Stomach (tissue), 19 donors: Measurements from ENCODE around the gene HCN2. TPM values are rescaled to one million over a fixed set of nuclear protein-coding genes. Genes with fewer than 3 reads are reported as not detected.

Experiments used
- DNase-seq, 2 donors: peaks; one replicate each; pipeline versions ENCODE4 v3.0.0 to v3.0.0-alpha.2; 2013 to 2019
- H3K27ac ChIP-seq, 5 donors: fragments of 200-600 bp in 4 of 5; sonication (generic) in 4 of 5; one replicate each; pipeline ENCODE4 v1.5.1; 2013 to 2019; ENCODE audit warnings: mild to moderate bottlenecking in 1 of 5, moderate library complexity in 1 of 5
- H3K27me3 ChIP-seq, 3 donors: fragments of 200-600 bp; sonication (generic); one replicate each; pipeline ENCODE4 v1.5.1; 2017 to 2019; ENCODE audit warnings: mixed run types in 1 of 3
- H3K36me3 ChIP-seq, 4 donors: fragments of 200-600 bp; sonication (generic); 1 replicate in 3 of 4; 2 replicates in 1 of 4; pipeline ENCODE4 v1.5.1; 2016 to 2019
- H3K4me1 ChIP-seq, 4 donors: fragments of 200-600 bp; sonication (generic); one replicate each; pipeline ENCODE4 v1.5.1; 2016 to 2019
- H3K4me3 ChIP-seq, 4 donors: fragments of 200-600 bp; sonication (generic) in 3 of 4; one replicate each; pipeline ENCODE4 v1.5.1; 2016 to 2019; ENCODE audit warnings: mild to moderate bottlenecking in 1 of 4
- H3K9me3 ChIP-seq, 4 donors: fragments of 200-600 bp; sonication (generic); one replicate each; pipeline ENCODE4 v1.5.1; 2016 to 2019
- CTCF ChIP-seq, 7 experiments: fragments of 450-650 bp in 4 of 7; fragments of 200-600 bp in 3 of 7; sonication (generic) in 3 of 7; IDR thresholded peaks; one replicate each; pipeline ENCODE4 v1.5.1; 2016 to 2019; ENCODE audit warnings: antibody characterized with exemption in 7 of 7, control low read depth in 2 of 7, mild to moderate bottlenecking in 1 of 7
- EP300 ChIP-seq: sonication (generic); formaldehyde crosslinking; IDR thresholded peaks from one replicate; pipeline ENCODE4 v1.6.1; 2017; ENCODE audit warnings: antibody characterized with exemption
- POLR2A ChIP-seq, 4 donors: fragments of 450-650 bp; IDR thresholded peaks; one replicate each; pipeline ENCODE4 v1.6.1; 2016; ENCODE audit warnings: antibody characterized with exemption in 4 of 4, control low read depth in 2 of 4, mild to moderate bottlenecking in 1 of 4, moderate library complexity in 1 of 4
- POLR2AphosphoS5 ChIP-seq, 3 donors: sonication (generic); formaldehyde crosslinking; IDR thresholded peaks; one replicate each; pipeline ENCODE4 v1.6.1; 2016; ENCODE audit warnings: antibody characterized with exemption in 3 of 3
- WGBS, 5 donors: extraction: QIAGEN DNeasy Blood & Tissue Kit in 3 of 5; methylation state at CpG; one replicate each; pipeline versions ENCODE4 v1.1.5 to v1.1.7; 2013 to 2018; 5-methylcytosine and 5-hydroxymethylcytosine counted together
- intact Hi-C: fragments of 100-400 bp; cut with DNase I; formaldehyde crosslinking; loops from one replicate; pipeline ENCODE4 v1.15.1; 2023; ENCODE audit warnings: low total_unique reads
- long read RNA-seq, 10 donors: transcript quantifications; one replicate each; lab custom pipeline, GENCODE V29; 2026
- polyA plus RNA-seq, 3 donors: library from polyadenylated mRNA; stranded (reverse); fragments of 200-250 nt; gene quantifications; one replicate each; pipeline ENCODE4 v1.2.3, GENCODE V29; 2013
- total RNA-seq, 5 donors: library from RNA; depleted of rRNA; stranded (reverse); fragments of >200 nt; gene quantifications; one replicate each; pipeline versions ENCODE4 v1.1.0 to v1.2.3, GENCODE V29; 2014 to 2016
- donor health status: healthy with polysubstance abuse.
- donor health status: Bipolar disorder and iron deficiency.
- donor health status: healthy.

The HCN2 gene
- under 1 TPM in 1 of 5 donors, not detected in 4; 0.18 TPM for total RNA-seq
- polyA plus RNA-seq = under 1 TPM in 2 of 3 donors, not detected in 1; 0.10 to 0.15 TPM
- long read RNA-seq, donor 1 = 0 reads
- long read RNA-seq, donor 2 = 0 reads
- long read RNA-seq, donor 3 = 0 reads
- long read RNA-seq, donor 4 = 0 reads
- long read RNA-seq, donor 5 = 0 reads
- long read RNA-seq, donor 6, partial matches to known transcripts = 0 of 1 reads
- long read RNA-seq, donor 6, other reads (novel, unspliced or antisense) = 0 of 1 reads
- long read RNA-seq, donor 7 = 0 reads
- long read RNA-seq, donor 8 = 0 reads
- long read RNA-seq, donor 9 = 0 reads
- long read RNA-seq, donor 10 = 0 reads

GRCh38 chr19:589693-590395 is at the start of gene HCN2:
TSS of gene HCN2 (plus strand) at chr19:589881. CDS start at chr19:589946, 65 bp downstream.
- DNase-seq = no peak
- H3K4me1 ChIP-seq = peaks cover 13 to 35% (median 31%) of the 10 kb centered on the region in 4 donors
- H3K9me3 ChIP-seq = no peaks in the 10 kb centered on the region
- no peaks in the 10 kb centered on the region for H3K36me3 ChIP-seq
- peaks cover 33 to 94% (median 49%) of the 10 kb centered on the region in 3 donors for H3K27me3 ChIP-seq
- 1 to 11% (median 1%) methylated on average over 16 to 118 of the region's 132 CpGs; no CpG with 5 or more reads in 1 of the 5 donors for WGBS, 5 donors
- peak within 1 kb of the TSS in 3 of 4 donors; percentile 10 to 26 (median 22) for H3K4me3 ChIP-seq
- H3K27ac ChIP-seq = no peak within 1 kb of the TSS
- intact Hi-C loops = no loop called here
- TF ChIP-seq POLR2AphosphoS5 (IDR thresholded peaks at IDR 0.05) (no peak), CTCF (IDR thresholded peaks at IDR 0.05) (no peak), POLR2A (IDR thresholded peaks at IDR 0.05) (no peak), EP300 (no peak)

GRCh38 chr19:540867-541637 is 48.6 kb upstream of the HCN2 start:
- H3K4me3 ChIP-seq = no peak overlapping the region
- TF ChIP-seq POLR2A (IDR thresholded peaks at IDR 0.05) (no peak), POLR2AphosphoS5 (IDR thresholded peaks at IDR 0.05) (no peak), EP300 (no peak), CTCF (IDR thresholded peaks at IDR 0.05) (no peak)
- peaks cover 40 to 63% (median 60%) of the 10 kb centered on the region in 4 donors for H3K36me3 ChIP-seq
- H3K27ac ChIP-seq = no peak overlapping the region
- WGBS, 5 donors = 90 to 92% (median 92%) methylated on average over 46 to 51 of the region's 51 CpGs
- H3K4me1 ChIP-seq = peaks cover 0 to 8% (median 1%) of the 10 kb centered on the region in 4 donors
- intact Hi-C loops = no loop called here
- no peaks in the 10 kb centered on the region for H3K9me3 ChIP-seq
- no peak for DNase-seq
- peaks cover 0 to 7% (median 0%) of the 10 kb centered on the region in 3 donors for H3K27me3 ChIP-seq

- intact Hi-C loops = no loop called here
- WGBS, 5 donors = 88 to 94% (median 92%) methylated on average over 12 to 26 of the region's 26 CpGs
- Histone ChIP-seq H3K9me3 (no peaks in the 10 kb centered on the region), H3K36me3 (peaks cover 33 to 56% (median 53%) of the 10 kb centered on the region in 4 donors), H3K27me3 (peaks cover 0 to 8% (median 0%) of the 10 kb centered on the region in 3 donors), H3K4me3 (no peak overlapping the region), H3K4me1 (peaks cover 0 to 8% (median 0%) of the 10 kb centered on the region in 4 donors), H3K27ac (no peak overlapping the region)
- no peak for DNase-seq
- TF ChIP-seq POLR2A (IDR thresholded peaks at IDR 0.05) (no peak), CTCF (IDR thresholded peaks at IDR 0.05) (no peak), EP300 (no peak), POLR2AphosphoS5 (IDR thresholded peaks at IDR 0.05) (no peak)
These were observed 48.0 kb upstream of the HCN2 start for GRCh38 chr19:541699-542098.
